GM21717 (cell line): ENCODE measurements around the gene SLC39A5.
A peak's percentile ranks its signal among the peaks of the same experiment; 100 is the strongest.
"Not testable (repeated sequence)": the region's sequence is repeated elsewhere in the genome, so short reads cannot be mapped to it uniquely, and the experiment has no call there.

Source experiments
- ATAC-seq: cut with Tn5 transposase; IDR thresholded peaks from one replicate; pipeline ENCODE4 v1.9.1; 2021; ENCODE audit warnings: mild to moderate bottlenecking, moderate library complexity; ENCODE audit not compliant: unreplicated experiment

SLC39A5 gene, protein sequence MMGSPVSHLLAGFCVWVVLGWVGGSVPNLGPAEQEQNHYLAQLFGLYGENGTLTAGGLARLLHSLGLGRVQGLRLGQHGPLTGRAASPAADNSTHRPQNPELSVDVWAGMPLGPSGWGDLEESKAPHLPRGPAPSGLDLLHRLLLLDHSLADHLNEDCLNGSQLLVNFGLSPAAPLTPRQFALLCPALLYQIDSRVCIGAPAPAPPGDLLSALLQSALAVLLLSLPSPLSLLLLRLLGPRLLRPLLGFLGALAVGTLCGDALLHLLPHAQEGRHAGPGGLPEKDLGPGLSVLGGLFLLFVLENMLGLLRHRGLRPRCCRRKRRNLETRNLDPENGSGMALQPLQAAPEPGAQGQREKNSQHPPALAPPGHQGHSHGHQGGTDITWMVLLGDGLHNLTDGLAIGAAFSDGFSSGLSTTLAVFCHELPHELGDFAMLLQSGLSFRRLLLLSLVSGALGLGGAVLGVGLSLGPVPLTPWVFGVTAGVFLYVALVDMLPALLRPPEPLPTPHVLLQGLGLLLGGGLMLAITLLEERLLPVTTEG

DNA sequence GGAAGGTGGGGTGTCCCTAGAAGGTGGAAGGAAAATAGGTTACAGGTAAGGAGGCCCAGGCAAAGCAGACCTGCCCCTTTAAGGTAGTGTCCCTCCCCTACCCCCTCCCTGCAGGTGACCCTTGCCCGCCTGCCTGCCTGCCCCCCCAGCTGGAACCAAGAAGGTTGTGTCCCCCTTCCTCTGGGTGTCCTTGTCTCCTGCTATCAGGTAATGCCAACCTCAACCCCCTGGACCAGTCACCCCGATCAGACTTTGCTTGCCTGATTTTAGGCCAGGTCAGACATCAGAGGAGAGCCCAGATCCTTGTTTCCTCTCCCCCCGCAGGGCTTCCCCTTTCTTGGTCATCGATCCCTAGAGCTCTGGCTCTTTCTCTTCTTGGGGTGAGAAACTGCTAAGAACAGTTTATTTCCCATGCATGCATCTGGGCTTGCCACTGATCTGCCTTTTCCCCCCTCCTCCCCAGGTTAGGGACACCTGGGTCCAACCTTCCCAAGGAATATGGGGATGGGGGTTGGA, at the start of gene SLC39A5:
Gene SLC39A5 (plus strand): TSS at position 136 of the 516 bp plus-strand sequence. CDS start 1,224 bp downstream, outside the sequence.
- no peak for ATAC-seq

DNA sequence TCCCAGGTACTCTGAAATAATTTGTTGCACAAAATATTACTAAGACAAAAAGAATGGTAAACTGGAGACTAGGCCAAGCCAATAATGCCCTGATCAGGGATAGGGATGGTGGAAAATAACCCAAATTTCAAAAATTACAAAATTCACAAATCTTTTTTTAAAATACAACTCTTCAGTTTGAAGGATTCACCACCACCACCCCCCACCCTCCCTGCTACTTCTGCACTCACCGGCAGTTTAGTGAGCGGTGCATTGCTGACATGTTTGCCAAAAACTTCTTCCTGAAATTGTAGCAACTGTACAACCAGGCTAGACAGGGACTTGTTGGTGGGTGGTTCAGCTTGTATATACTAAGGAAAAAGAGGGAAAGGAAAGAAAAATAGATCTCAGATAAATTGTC, 42.9 kb upstream of the SLC39A5 start:
- no peak for ATAC-seq

DNA sequence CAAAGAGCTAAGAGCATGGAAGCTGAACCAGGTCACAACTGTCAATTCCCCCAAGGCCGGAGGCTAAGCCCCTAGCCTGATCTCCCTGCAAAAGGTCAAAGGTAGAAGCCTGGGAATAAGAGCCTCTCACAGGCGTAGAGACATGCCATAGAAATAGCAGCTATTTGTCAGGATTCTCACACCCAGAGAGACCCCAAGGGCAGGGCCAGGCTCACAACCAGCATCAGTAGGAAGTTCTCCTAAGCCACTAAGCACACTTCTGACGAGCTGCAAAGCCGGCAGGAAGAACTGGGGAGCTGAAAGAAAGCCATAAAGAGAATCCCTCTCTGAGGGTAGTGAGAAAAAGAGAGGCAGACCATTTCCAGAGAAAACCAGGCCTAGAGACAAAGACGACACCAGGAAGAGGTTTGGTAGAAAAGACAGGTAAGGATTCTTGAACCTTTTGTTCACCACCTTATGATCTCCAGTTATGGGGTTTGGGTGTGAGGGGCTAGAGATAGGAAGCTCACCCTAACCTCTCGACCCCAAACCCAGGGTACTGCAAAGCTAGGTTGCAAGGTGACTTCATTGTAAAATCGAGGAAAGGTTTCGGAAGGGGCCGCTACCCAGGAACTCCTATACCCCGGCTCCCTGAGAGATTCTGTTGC, 41.6 kb upstream of the SLC39A5 start:
- ATAC-seq, result no peak

DNA sequence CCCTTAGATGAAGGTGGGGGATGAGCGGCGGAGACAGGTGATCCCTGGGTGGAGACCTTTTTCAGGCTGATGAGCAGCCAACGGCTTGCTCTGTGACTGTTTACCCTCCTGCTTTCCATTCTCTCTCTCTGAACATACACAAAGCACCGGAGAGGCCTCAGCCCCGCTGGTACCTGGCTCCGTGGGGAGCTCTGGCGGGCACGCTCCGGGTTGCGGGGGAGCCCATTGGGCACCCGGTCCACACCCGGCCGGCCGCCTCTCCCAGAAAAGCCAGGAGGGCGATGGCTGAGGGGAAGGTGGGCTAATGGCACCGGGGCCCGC, 41.1 kb upstream of the SLC39A5 start:
- no peak for ATAC-seq

DNA sequence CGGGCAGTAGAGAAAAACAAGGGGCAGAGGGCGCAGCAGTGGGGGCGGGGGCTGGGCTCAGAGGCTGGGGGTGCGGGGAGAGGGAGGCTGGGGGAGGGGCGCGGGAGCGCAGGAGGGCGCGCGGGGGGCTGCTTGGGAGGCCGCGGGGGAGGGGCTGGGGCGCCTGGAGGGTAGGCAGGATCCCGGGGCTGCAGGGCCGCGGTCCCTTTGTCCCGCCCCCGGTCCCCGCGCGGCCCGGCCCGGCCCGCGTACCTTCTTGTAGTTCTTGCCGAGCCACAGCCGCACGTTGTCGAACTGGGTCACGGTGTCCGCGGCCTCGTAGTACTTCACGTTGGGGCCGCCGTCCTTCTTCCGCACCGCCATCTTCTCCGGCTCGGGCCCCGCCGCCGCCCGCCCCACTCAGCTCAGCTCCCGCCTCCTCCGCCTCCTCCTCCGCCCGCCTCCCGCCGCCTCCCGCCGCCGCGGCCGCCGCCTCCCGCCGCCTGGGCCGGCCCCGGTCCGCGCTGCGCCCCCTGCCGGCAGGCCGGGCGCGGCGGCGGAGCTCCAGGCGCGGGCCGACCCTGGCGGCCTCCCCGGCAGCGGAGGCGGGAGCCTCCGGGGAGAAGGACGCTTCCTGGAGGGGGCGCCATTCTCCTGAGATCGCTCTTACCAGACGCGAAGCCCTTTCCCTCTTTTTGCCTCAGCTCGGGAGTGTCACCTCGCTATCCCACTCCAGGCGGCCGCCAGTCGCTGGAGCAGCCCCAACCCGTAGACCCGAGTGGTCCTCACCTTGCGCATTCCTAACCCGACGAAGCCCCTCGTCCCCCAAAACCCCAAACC, 40.5 kb upstream of the SLC39A5 start, which contains the start of gene SMARCC2:
Gene SMARCC2 (minus strand): TSS at position 385 of the 819 bp plus-strand sequence. CDS start 22 bp downstream, at position 363.
- peak; percentile 64 for ATAC-seq

DNA sequence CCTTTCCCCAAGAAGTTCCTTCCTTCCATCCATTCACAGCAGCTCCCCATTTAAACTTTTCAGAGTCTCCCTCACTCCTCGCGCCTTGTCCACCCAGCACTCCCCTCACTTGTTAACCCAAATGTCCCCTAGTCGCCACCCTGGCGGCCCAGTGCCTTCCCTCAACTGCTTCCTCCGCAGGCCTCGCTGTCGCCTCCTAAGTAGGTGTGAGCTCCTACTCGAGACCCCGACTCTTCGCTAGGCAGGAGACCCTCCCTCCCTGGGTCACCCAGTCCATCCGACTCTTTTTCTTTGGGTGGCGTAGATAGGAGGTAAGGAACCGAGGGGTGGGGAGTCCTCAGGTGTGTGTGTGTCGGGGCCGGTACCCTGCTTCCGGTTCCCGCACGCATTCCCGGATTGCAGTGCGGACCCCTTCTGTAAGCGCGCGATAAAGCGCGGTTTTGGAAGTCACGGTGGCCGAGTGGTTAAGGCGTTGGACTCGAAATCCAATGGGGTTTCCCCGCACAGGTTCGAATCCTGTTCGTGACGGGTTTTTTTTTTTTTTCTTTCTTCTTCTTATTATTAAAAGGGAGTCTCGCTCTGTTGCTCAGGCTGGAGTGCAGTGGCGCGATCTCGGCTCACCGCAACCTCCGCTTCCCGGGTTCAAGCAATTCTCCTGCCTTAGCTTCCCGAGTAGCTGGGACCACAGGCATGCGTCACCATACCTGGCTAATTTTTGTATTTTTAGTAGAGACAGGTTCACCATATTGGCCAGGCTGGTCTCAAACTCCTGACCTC, 39.7 kb upstream of the SLC39A5 start:
- ATAC-seq, result peak; percentile 35

DNA sequence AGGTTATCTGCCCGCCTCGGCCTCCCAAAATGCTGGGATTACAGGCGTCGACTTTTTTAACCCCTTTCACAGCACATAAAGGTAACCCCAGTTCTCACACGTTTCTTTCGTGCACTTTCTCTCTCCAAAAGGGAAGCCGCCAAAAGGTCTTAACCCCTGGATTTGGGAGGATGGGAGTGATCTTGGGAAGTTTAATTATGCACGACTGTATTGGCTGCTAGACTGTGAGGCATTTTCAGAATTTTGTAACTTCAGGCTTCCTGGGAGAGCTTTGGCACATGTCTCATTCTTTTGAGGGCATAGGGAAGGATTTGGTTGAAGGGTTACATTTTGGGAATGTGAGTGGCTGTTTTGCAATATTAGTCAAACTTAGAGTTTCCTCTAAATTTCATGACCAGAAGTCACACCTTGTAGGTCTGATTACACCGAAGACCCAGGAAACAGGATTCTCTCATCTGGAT, 39.1 kb upstream of the SLC39A5 start:
- no peak for ATAC-seq

DNA sequence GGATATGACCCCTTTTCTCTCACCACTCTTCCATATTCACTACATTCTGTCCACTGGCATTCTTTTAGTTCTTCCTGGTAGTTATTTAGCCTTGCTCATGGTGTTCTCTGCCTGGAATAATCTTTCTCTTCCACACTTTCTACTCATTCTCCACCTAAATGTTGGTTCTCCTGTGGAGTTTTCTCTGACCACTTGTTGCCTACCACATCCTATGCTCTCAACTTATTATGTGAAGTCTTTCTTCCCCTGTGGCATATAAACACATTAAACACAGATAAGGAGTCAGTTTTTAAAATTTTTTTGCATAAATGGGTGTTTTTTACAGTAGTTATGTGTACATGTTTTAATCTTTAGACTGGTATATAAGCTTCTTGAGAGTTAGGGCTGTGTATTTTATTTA, 37.3 kb upstream of the SLC39A5 start:
- no peak for ATAC-seq

DNA sequence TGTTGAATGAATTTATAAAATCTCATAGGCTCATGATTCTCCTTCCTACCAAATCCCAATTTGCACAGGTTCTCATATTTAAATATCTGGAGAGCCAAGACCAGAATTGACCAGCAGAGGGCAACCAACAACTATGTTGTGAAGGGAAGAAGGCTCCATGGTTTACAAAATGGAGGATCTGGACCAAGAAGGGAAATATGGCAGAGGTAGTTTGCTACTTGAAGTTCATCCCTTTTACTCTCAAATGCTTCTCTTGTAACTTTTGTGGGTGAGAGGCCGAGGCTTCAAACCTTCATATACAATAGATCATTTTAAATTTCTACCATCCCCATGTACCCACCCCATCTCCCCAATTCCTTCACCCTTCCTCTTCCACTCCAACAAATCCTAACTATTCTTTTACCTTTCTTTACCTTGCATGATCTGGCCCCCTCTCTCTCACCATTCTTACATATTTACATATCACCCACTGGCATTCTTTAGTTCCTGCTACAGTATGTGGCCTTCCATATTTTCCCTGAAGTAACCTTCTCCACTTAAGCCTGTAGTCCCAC, 36.7 kb upstream of the SLC39A5 start:
- ATAC-seq, result no peak

DNA sequence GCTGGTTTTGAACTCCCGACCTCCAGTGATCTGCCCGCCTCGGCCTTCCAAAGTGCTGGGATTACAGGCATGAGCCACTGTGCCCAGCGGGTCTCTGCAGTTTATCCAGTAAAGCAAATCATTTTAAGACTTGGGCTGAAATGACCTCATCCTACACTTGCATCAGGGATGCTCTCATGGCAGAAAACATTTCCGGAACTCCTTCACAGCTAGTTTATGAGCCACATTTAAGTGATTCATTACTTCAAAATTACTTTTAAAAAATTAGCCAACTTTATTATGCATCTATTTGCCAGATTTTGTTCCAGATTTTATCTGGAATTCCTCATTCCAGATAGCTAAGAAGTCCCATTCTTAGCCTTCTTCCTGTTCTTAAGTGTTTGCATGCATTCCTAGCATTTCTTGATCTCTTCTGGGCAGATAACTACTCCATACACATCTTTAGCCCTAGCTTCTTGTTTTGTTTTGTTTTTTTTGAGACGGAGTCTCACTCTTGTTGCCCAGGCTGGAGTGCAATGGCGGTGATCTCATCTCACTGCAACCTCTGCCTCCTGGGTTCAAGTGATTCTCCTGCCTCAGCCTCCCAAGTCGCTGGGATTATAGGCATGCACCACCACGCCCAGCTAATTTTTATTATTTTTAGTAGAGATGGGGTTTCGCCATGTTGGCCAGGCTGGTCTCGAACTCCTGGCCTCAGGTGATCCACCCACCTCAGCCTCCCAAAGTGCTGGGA, 32.9 kb upstream of the SLC39A5 start:
- not testable (repeated sequence) for ATAC-seq

DNA sequence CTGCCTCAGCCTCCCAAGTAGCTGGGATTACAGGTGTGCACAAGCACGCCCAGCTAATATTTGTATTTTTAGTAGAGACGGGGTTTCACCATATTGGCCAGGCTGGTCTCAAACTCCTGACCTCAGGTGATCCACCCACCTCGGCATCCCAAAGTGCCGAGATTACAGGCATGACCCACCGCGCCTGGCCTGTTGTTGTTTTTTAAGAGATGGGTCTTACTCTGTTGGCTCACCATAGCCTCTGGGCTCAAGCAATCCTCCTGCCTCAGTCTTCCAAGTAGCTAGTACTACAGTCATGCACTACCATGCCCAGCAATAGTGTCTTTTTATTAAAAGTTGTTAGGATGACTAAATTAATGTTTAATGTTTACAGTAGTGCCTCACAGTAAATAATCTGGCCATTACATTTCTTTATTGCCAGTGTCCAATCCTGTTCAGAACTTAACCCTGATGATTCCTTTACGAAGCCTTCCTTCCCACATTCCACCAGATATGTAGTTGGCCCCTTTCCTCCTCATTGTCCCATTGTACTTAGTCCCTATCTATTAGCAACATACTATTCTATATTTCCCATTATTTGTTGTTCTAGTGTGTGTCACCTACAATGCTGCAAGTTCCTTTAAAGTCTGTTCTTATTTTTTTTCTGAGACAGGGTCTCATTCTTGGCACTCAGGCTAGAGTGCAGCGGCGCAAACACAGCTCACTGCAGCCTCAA, 31.8 kb upstream of the SLC39A5 start:
- no peak for ATAC-seq

DNA sequence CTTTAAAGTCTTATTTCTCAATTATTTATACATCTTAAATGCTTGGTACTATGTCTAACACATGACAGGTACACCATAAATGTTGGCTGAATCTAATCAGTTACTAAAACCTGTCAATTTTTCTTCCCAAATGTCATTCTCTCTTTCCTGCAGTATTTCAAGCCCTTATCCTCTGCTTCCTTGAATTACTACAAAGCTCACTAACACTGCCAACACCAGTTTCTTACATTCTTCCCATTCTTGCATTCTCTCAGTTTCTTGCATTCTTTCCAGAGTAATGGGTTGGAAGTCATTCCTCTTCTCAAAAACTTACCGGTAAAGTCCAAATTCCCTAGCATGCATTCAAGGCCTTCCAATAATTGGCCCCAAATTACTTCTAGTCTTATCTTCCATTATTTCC, 31.0 kb upstream of the SLC39A5 start:
- ATAC-seq, result no peak

DNA sequence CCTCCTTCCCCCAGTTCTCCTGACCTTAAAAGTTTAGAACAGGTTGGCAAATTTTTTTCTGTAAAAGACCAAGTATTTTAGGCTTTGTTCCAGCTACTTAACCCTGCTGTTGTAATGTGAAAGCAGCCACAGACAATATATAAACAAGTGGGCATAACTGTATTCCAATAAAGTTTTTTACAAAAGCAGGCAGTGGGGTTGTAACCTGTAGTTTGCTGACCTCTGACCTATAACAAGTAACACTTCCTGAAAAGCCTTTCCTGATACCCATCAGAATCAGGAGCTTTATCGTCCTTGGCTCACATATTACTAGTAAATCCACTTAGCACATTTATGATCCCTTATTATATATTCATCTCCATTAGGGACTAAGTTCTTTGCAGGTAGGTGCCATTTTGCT, 27.5 kb upstream of the SLC39A5 start:
- ATAC-seq, result no peak

DNA sequence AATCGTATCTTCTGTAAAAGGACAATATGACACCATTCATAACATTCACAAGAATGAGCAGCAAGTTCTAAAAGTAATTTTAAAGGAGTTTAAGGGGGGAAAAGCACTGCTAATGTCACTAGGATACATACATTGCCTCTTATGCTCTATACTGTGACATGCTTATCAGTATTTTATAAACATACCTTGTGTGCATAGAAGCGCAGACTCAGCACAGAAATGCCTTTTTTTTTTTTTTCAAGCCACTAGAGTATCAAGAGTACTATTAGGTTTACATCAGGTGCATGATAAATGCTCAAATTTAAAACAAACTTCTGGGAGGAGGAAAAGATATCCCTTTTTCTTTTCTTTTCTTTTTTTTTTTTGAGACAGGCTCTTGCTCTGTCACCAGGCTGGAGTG, 27.0 kb upstream of the SLC39A5 start:
- ATAC-seq, result no peak

DNA sequence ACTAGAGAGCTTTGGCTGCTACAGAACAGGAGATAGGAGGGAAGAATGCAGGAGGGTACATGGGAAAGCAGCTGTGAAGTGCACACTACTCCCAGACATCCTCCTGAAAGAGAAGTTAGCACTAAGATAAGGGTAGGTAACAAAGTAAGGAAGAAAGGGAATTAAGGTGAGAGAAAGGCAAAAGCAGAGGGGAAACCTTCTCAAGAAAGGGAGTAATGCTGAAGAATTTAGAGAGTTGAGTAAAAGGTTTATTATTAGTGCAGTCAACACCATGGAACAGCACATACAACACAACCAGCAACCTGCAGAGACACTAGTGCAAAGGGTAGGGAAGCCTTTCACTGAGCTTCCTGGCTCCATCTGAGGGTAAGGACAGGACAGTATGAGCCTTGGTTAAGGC, 25.6 kb upstream of the SLC39A5 start:
- no peak for ATAC-seq

DNA sequence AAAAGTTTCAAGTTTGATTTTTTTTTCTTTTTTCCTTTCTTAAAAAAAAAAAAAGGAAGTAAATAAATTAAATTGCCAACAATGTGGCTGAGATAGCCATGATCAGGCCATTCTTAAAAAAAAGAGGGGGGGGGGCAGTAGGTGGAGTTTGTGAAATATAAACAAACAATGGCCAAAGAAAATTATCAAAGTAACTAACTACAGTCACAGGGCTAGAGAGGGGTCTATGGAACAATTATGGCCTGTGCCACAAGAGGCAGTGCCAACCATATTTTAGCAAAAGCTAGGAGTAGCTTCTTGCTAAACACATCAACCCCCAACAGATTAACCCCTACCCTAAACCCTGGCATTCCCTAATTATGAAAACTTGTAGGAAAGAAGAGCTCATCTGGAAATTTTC, 24.4 kb upstream of the SLC39A5 start:
- no peak for ATAC-seq

DNA sequence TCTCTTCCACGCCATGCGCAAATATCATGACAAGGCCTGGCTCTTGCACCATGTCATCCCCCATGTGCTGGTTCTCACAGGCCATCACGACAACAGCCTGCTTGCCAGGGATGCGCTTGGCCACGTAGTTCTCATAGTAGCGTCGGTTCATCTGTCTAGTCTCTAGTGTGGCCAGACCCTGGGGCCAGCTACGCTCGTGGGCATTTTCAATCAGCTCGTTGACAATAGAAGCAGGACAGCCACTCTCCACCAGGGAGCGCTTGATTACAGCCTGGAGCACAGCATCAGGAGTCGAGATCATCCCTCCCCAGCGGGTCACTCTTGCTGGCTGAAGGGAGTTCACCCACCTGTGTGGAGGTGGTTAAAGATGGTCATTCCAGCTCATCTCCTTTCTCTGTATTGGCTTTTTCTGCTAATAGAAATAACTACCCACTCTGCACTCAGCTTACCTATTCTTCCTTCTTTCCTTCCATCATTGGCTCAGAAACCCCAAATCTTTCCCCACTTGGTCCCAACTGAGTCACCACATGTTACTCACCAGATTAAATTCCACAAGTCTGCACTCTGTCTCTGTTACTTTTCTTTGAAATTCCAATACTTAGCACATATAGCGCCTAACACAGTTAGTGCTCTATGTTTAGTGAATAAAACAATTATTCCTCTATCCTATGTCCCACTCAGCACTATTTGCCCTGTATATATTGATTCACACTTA, 23.2 kb upstream of the SLC39A5 start:
- ATAC-seq, result no peak

DNA sequence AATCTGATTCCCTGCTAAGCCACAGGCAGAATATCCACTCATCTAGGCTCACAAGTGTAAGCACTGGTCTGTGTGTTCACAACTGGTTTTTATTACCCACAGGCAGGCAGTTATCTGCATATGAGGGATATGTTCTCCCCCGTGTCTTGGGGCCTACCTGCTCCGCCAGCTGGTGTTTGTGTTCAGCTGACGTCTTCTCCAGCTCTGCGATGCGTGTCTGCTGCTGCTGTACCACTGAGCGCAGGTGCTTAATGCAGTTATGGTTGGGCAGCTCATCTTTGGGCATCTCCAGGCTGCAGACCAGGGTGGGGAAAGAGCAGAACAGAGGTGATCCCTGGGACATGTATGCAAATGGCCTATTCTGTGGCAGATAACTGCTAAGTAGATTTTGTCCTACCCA, 21.8 kb upstream of the SLC39A5 start:
- ATAC-seq, result no peak
